HepG2 (cell line): Measurements from ENCODE around the gene CATSPERD. TPM values are rescaled to one million over a fixed set of nuclear protein-coding genes. Genes with fewer than 3 reads are reported as not detected.
A peak's percentile ranks its signal among the peaks of the same experiment; 100 is the strongest.

Source experiments
- AGO1 ChIP-seq: fragments of 200-400 bp; formaldehyde crosslinking; IDR thresholded peaks from 2 replicates; pipeline ENCODE4 v1.6.1; 2017; ENCODE audit warnings: mild to moderate bottlenecking, low read depth, low read length, moderate library complexity; ENCODE audit not compliant: poor library complexity, severe bottlenecking
- AGO2 ChIP-seq: fragments of 200-400 bp; formaldehyde crosslinking; optimal IDR thresholded peaks from 2 replicates; pipeline ENCODE3; 2017; ENCODE audit warnings: mild to moderate bottlenecking, low read depth, low read length, moderate library complexity
- ESRRA ChIP-seq: sonication (generic); formaldehyde crosslinking; IDR thresholded peaks from 2 replicates; pipeline ENCODE4 v1.5.1; 2020; ENCODE audit warnings: mild to moderate bottlenecking, low read depth, missing genetic modification reagents
- HNRNPLL ChIP-seq: fragments of 200-400 bp; formaldehyde crosslinking; IDR thresholded peaks from 2 replicates; pipeline ENCODE4 v1.6.1; 2017; ENCODE audit warnings: mild to moderate bottlenecking, low read depth, low read length; ENCODE audit not compliant: poor library complexity, severe bottlenecking
- HOXA3 ChIP-seq: sonication (generic); formaldehyde crosslinking; IDR thresholded peaks from 2 replicates; pipeline ENCODE4 v1.5.0; 2020; ENCODE audit warnings: missing genetic modification reagents
- NFIC ChIP-seq: IDR thresholded peaks from 2 replicates; pipeline ENCODE4 v1.6.1; 2012; ENCODE audit warnings: mild to moderate bottlenecking, low read length, inconsistent platforms
- ONECUT2 ChIP-seq: sonication (generic); formaldehyde crosslinking; IDR thresholded peaks from 2 replicates; pipeline ENCODE4 v1.4.0; 2020; ENCODE audit warnings: missing genetic modification reagents
- POLR2A ChIP-seq, 2 experiments: IDR thresholded peaks; 2 replicates each; pipeline ENCODE4 v1.6.1; 2011; ENCODE audit warnings: low read depth in 2 of 2, low read length in 2 of 2, mild to moderate bottlenecking in 1 of 2, moderate library complexity in 1 of 2; ENCODE audit not compliant: insufficient read depth in 1 of 2
- POLR2G ChIP-seq: fragments of 200-400 bp; formaldehyde crosslinking; IDR thresholded peaks from 2 replicates; pipeline ENCODE4 v1.6.1; 2018; ENCODE audit warnings: mild to moderate bottlenecking, low read depth, low read length, moderate library complexity
- RBAK ChIP-seq: sonication (generic); formaldehyde crosslinking; IDR thresholded peaks from 2 replicates; pipeline ENCODE4 v1.5.1; 2020; ENCODE audit warnings: mild to moderate bottlenecking, missing genetic modification reagents
- RBM39 ChIP-seq: fragments of 200-400 bp; formaldehyde crosslinking; IDR thresholded peaks from one replicate; pipeline ENCODE4 v1.6.1; 2018; ENCODE audit warnings: antibody characterized with exemption, mild to moderate bottlenecking, low read depth, low read length; ENCODE audit not compliant: poor library complexity, severe bottlenecking
- SMC3 ChIP-seq: IDR thresholded peaks from 2 replicates; pipeline ENCODE4 v1.6.1; 2011; ENCODE audit warnings: low read length, improper control_type of control experiment
- SRSF1 ChIP-seq: fragments of 200-400 bp; formaldehyde crosslinking; optimal IDR thresholded peaks from 2 replicates; pipeline ENCODE3; 2017; ENCODE audit warnings: mild to moderate bottlenecking, low read depth, low read length, moderate library complexity
- ZFX ChIP-seq: sonication (generic); formaldehyde crosslinking; IDR thresholded peaks from 2 replicates; pipeline ENCODE4 v1.4.0; 2020; ENCODE audit warnings: mild to moderate bottlenecking, low read depth, missing genetic modification reagents, moderate library complexity
- ZFY ChIP-seq: sonication (generic); formaldehyde crosslinking; IDR thresholded peaks from 2 replicates; pipeline ENCODE4 v1.4.0; 2020; ENCODE audit warnings: missing genetic modification reagents
- ZNF180 ChIP-seq: sonication (generic); formaldehyde crosslinking; IDR thresholded peaks from 2 replicates; pipeline ENCODE4 v1.4.0; 2020; ENCODE audit warnings: low read depth, missing genetic modification reagents, borderline replicate concordance
- ZNF253 ChIP-seq: sonication (generic); formaldehyde crosslinking; IDR thresholded peaks from 2 replicates; pipeline ENCODE4 v1.8.0; 2022; ENCODE audit warnings: mild to moderate bottlenecking, missing genetic modification reagents, borderline replicate concordance
- ZNF256 ChIP-seq: sonication (generic); formaldehyde crosslinking; conservative IDR thresholded peaks from 2 replicates; pipeline ENCODE4 v1.4.0; 2020; ENCODE audit warnings: missing genetic modification reagents
- ZNF275 ChIP-seq: sonication (generic); formaldehyde crosslinking; IDR thresholded peaks from 2 replicates; pipeline ENCODE4 v1.8.0; 2022; ENCODE audit warnings: missing genetic modification reagents, mild to moderate bottlenecking, inconsistent platforms, borderline replicate concordance
- ZNF281 ChIP-seq: sonication (generic); formaldehyde crosslinking; IDR thresholded peaks from 2 replicates; pipeline ENCODE4 v1.4.0; 2020; ENCODE audit warnings: missing genetic modification reagents, borderline replicate concordance
- ZNF30 ChIP-seq: sonication (generic); formaldehyde crosslinking; IDR thresholded peaks from 2 replicates; pipeline ENCODE4 v1.5.0; 2020; ENCODE audit warnings: mild to moderate bottlenecking, missing genetic modification reagents
- ZNF556 ChIP-seq: sonication (generic); formaldehyde crosslinking; IDR thresholded peaks from 2 replicates; pipeline ENCODE4 v1.4.0; 2020; ENCODE audit warnings: mild to moderate bottlenecking, missing genetic modification reagents, borderline replicate concordance
- ZNF7 ChIP-seq: IDR thresholded peaks from 2 replicates; pipeline ENCODE4 v1.6.1; 2016; ENCODE audit warnings: missing biosample characterization, missing genetic modification reagents
- ZNF879 ChIP-seq: sonication (generic); formaldehyde crosslinking; IDR thresholded peaks from 2 replicates; pipeline ENCODE4 v1.8.1; 2023; ENCODE audit warnings: missing genetic modification reagents
- polyA plus RNA-seq, 8 experiments: library from polyadenylated mRNA; depleted of rRNA in 3 of 8; stranded (reverse) in 7 of 8; unstranded in 1 of 8; fragments of >200 nt; fragmentation: Illumina TruSeq in 4 of 8; extraction: Trizol in 4 of 8; gene quantifications; 2 replicates each; pipeline versions ENCODE4 v1.2.1 to v1.2.3, GENCODE V29; 2011 to 2016; ENCODE audit warnings: low read depth in 4 of 8, missing spikeins in 1 of 8, mixed read lengths in 1 of 8; ENCODE audit not compliant: insufficient read depth in 1 of 8
- total RNA-seq, 5 experiments: library from RNA; depleted of rRNA; stranded (reverse); fragments of >200 nt; fragmentation: Illumina TruSeq; extraction: Trizol; gene quantifications; 2 replicates each; pipeline ENCODE4 v1.2.3, GENCODE V29; 2016; ENCODE audit warnings: low read depth in 1 of 5
- TF ChIP-seq, protein P1 (sequence below): sonication (generic); formaldehyde crosslinking; conservative IDR thresholded peaks from 2 replicates; pipeline ENCODE4 v1.4.0; 2020; ENCODE audit warnings: missing genetic modification reagents

The CATSPERD gene
- total and polyA plus RNA-seq, 2 of the 13 experiments (the other 11 are each of a cell fraction or from before 2014, with no cell fraction given) = 0.04 TPM; not detected in 1

GRCh38 chr19:5693195-5694166 is 27.0 kb upstream of the CATSPERD start (continued):
- peak; percentile 80 for TF ChIP-seq AGO1
- TF ChIP-seq ZNF275 (CRISPR knock-in tag) = no peak
- TF ChIP-seq HNRNPLL = peak; percentile 4
- TF ChIP-seq, protein P1, sequence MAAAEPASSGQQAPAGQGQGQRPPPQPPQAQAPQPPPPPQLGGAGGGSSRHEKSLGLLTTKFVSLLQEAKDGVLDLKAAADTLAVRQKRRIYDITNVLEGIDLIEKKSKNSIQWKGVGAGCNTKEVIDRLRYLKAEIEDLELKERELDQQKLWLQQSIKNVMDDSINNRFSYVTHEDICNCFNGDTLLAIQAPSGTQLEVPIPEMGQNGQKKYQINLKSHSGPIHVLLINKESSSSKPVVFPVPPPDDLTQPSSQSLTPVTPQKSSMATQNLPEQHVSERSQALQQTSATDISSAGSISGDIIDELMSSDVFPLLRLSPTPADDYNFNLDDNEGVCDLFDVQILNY (CRISPR knock-in tag) = no peak
- 0 out of 2 replicates have a peak, but pooled peaks have one; percentile 42 for TF ChIP-seq ZNF253 (CRISPR knock-in tag)
- TF ChIP-seq ZNF180 (CRISPR knock-in tag) = no peak
- TF ChIP-seq ZNF30 (CRISPR knock-in tag) = no peak
- peak in 1 of 2 experiments; percentile 71 for TF ChIP-seq POLR2A (IDR thresholded peaks at IDR 0.05; ENCODE audit: insufficient read depth in 1 of 2, low read depth in 2 of 2, low read length in 2 of 2)
- no peak for TF ChIP-seq ZNF556 (CRISPR knock-in tag)
- peak; percentile 20; the same call in 1 of the 2 replicates for TF ChIP-seq ZFX (CRISPR knock-in tag)
- TF ChIP-seq POLR2G = peak; percentile 26; the same call in 1 of the 2 replicates
- no peak for TF ChIP-seq ZNF879
- peak; percentile 15; the same call in 1 of the 2 replicates for TF ChIP-seq HOXA3 (CRISPR knock-in tag)
- TF ChIP-seq SMC3 = no peak
- no peak for TF ChIP-seq ZNF7
- TF ChIP-seq RBAK (CRISPR knock-in tag) = no peak
- TF ChIP-seq ZNF256 = no peak
- peak; percentile 62 for TF ChIP-seq RBM39
- TF ChIP-seq NFIC = no peak
- TF ChIP-seq AGO2 = peak; percentile 98
- peak; percentile 16; the same call in 1 of the 2 replicates for TF ChIP-seq ZFY (CRISPR knock-in tag)
- no peak for TF ChIP-seq ESRRA (CRISPR knock-in tag)
- no peak for TF ChIP-seq ZNF281
- TF ChIP-seq ONECUT2 (CRISPR knock-in tag) = no peak
- peak; percentile 32 for TF ChIP-seq SRSF1
